Measurements from ENCODE around the gene LCP2.

GRCh38 chr5:170313344-170313743 is 15.8 kb upstream of the LCP2 start:
- TF ChIP-seq SREBF2 (IDR thresholded peaks at IDR 0.05) (no peak), RAD21 (conservative IDR thresholded peaks at IDR 0.05 in 1 of 2, IDR thresholded peaks at IDR 0.05 in 1 of 2) (no peak), PHF8 (IDR thresholded peaks at IDR 0.05; ENCODE audit: borderline replicate concordance, low read depth) (no peak), PBX3 (IDR thresholded peaks at IDR 0.05) (no peak), ZNF302 (CRISPR knock-in tag; IDR thresholded peaks at IDR 0.05) (no peak), CEBPB (IDR thresholded peaks at IDR 0.05) (no peak), MAX (IDR thresholded peaks at IDR 0.05) (no peak), MAFK (IDR thresholded peaks at IDR 0.05; ENCODE audit: partially characterized antibody) (no peak), POLR2A (IDR thresholded peaks at IDR 0.05; ENCODE audit: low read length) (no peak), BCL3 (IDR thresholded peaks at IDR 0.05) (no peak), REST (IDR thresholded peaks at IDR 0.05) (no peak), CTCF (IDR thresholded peaks at IDR 0.05) (no peak), JUNB (IDR thresholded peaks at IDR 0.05) (no peak)

All from A549 (cell line).